Endodermal cell (in vitro differentiated cells): ENCODE data around the gene UBN1. TPM values are rescaled to one million over a fixed set of nuclear protein-coding genes. Genes with fewer than 3 reads are reported as not detected.

Source experiments
- DNase-seq: peaks from one replicate; pipeline ENCODE4 v3.0.0-alpha.2; 2017
- H3K27ac ChIP-seq: 2 replicates; pipeline ENCODE4 v1.5.1; 2013; ENCODE audit warnings: mild to moderate bottlenecking, low read depth, low read length, moderate library complexity
- H3K27me3 ChIP-seq: 2 replicates; pipeline ENCODE4 v1.6.1; 2013; ENCODE audit warnings: mild to moderate bottlenecking, low read length, moderate library complexity; ENCODE audit not compliant: insufficient read depth, control insufficient read depth, poor library complexity, severe bottlenecking
- H3K36me3 ChIP-seq: 2 replicates; pipeline ENCODE4 v1.7.0; 2013; ENCODE audit warnings: mild to moderate bottlenecking, low read length, moderate library complexity; ENCODE audit not compliant: control insufficient read depth, insufficient read depth
- H3K4me1 ChIP-seq: one replicate; pipeline ENCODE4 v1.7.0; 2013; ENCODE audit warnings: low read length; ENCODE audit not compliant: control insufficient read depth, insufficient read depth
- H3K4me3 ChIP-seq: 2 replicates; pipeline ENCODE4 v1.5.1; 2013; ENCODE audit warnings: mild to moderate bottlenecking, low read length, moderate library complexity
- H3K9ac ChIP-seq: 2 replicates; pipeline ENCODE4 v1.6.1; 2013; ENCODE audit warnings: mild to moderate bottlenecking, low read length, moderate library complexity; ENCODE audit not compliant: poor library complexity, severe bottlenecking; ENCODE audit errors: extremely low read depth
- H3K9me3 ChIP-seq: 2 replicates; pipeline ENCODE4 v1.6.1; 2013; ENCODE audit warnings: mild to moderate bottlenecking, low read length, moderate library complexity; ENCODE audit not compliant: control insufficient read depth
- H3K27ac Mint-ChIP-seq: 2 replicates; pipeline ENCODE4 v1.8.0; 2020; ENCODE audit warnings: mixed read lengths
- H3K27me3 Mint-ChIP-seq: 2 replicates; pipeline ENCODE4 v1.8.0; 2021; ENCODE audit warnings: mild to moderate bottlenecking, mixed read lengths; ENCODE audit not compliant: insufficient read depth
- H3K36me3 Mint-ChIP-seq: 2 replicates; pipeline ENCODE4 v1.8.0; 2020; ENCODE audit warnings: low read depth, mixed read lengths
- H3K4me1 Mint-ChIP-seq: 2 replicates; pipeline ENCODE4 v1.8.0; 2020; ENCODE audit warnings: mixed read lengths
- H3K4me3 Mint-ChIP-seq: 2 replicates; pipeline ENCODE4 v1.8.0; 2020; ENCODE audit warnings: mild to moderate bottlenecking, moderate library complexity, mixed read lengths
- H3K9me3 Mint-ChIP-seq: 2 replicates; pipeline ENCODE4 v1.8.0; 2020; ENCODE audit warnings: mild to moderate bottlenecking, mixed read lengths
- WGBS, 2 experiments: methylation state at CpG; one replicate each; pipeline versions ENCODE4 v1.1.5 to v1.1.7; 2013; ENCODE audit warnings: missing lambda C conversion rate in 2 of 2, mixed read lengths in 1 of 2; ENCODE audit not compliant: insufficient coverage in 1 of 2, insufficient read length in 1 of 2; 5-methylcytosine and 5-hydroxymethylcytosine counted together
- total RNA-seq, 2 donors: library from RNA; stranded (reverse); fragmentation: NEBNext Ultra II Directional in 1 of 2; extraction: Animal tissue kit (Norgen Biotek cat#: 25700) in 1 of 2; gene quantifications; 2 replicates in 1 of 2; 3 replicates in 1 of 2; pipeline ENCODE4 v1.2.1, GENCODE V29; 2021
- TF ChIP-seq, protein P1 (sequence below): fragments of 200-600 bp; sonication (generic); conservative IDR thresholded peaks from 2 replicates; pipeline ENCODE4 v1.5.0; 2021; ENCODE audit warnings: antibody characterized with exemption, mild to moderate bottlenecking

The UBN1 gene
- total RNA-seq, 2 donors from 2014 or later, result 36.8 to 46.7 TPM

DNA sequence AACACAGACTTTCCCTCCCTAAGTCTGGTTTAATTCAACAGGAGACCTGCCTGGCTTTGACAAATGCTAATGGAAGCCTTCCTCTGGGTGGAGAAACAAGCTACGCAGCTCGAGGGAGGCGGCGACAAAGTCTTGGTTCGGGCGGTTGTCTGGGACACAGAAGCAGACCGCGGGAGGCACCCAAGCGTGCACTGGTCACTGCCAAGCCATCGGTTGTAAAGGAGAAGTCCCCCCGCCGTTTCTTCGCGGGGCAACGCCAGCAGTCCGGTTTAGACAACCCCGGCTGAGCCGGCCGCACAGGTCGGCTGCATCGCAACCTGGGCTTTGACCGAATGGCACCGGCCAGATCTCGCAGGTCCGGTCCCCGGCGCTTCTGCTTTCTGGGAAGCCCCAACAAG lies 779 bp upstream of the UBN1 start:
- Mint-ChIP-seq H3K27me3 (no peaks in the 10 kb centered on the region), H3K36me3 (peaks cover 34% of the 10 kb centered on the region), H3K4me1 (peaks cover 29% of the 10 kb centered on the region), H3K27ac (peak overlapping the region; percentile 94), H3K9me3 (no peaks in the 10 kb centered on the region), H3K4me3 (peak overlapping the region; percentile 76)
- H3K27ac ChIP-seq, result peak overlapping the region; percentile 87
- H3K9me3 ChIP-seq, result no peaks in the 10 kb centered on the region
- H3K4me1 ChIP-seq, result no peaks in the 10 kb centered on the region
- peak overlapping the region; percentile 98 for H3K4me3 ChIP-seq
- peak; percentile 76 for DNase-seq
- peaks cover 40% of the 10 kb centered on the region for H3K36me3 ChIP-seq
- 0 to 2% methylated on average over 8 to 27 of the region's 27 CpGs for WGBS, 2 experiments
- H3K27me3 ChIP-seq, result no peaks in the 10 kb centered on the region
- H3K9ac ChIP-seq, result peak overlapping the region; percentile 91
- TF ChIP-seq, protein P1, sequence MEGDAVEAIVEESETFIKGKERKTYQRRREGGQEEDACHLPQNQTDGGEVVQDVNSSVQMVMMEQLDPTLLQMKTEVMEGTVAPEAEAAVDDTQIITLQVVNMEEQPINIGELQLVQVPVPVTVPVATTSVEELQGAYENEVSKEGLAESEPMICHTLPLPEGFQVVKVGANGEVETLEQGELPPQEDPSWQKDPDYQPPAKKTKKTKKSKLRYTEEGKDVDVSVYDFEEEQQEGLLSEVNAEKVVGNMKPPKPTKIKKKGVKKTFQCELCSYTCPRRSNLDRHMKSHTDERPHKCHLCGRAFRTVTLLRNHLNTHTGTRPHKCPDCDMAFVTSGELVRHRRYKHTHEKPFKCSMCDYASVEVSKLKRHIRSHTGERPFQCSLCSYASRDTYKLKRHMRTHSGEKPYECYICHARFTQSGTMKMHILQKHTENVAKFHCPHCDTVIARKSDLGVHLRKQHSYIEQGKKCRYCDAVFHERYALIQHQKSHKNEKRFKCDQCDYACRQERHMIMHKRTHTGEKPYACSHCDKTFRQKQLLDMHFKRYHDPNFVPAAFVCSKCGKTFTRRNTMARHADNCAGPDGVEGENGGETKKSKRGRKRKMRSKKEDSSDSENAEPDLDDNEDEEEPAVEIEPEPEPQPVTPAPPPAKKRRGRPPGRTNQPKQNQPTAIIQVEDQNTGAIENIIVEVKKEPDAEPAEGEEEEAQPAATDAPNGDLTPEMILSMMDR, result no peak

DNA sequence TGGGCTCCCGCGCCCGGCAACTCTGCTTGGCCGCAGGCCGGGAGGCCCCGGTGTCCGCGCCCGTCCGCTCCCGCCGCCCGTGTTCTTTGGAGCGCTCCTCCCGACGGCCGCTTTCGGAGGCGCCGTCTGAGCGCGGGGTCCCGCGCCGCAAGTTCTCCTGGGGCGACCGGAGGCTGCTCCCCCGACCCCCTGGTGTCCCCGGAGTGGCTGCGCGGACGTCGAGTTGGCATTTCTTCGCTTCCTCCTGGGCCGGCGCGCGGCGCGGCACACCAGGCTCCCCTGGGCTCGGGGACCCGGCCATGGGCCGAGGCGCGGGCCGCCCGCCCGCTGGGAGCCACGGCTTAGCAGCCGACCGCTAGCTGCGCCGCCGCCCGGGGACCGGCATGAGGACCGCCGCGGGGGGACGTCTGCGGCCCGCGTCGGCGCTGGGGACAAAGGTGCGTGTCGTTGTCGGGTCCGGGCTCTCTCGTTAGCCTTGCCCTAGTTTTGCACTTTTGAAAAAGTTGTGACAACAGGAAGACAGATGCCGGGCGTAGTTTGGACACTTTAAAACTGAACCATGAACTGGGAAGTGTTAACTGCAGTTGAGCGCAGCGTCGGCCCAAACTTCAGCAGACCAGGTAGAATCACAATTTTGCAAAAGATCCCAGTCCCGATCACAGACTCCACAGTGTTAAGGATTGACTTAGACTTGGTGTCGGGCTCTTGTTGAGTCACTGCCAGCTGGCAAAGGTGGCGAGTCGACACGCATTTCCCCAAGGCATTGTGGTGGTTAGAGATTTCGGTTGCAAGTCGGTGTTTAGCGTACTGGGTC lies 700 bp downstream of the UBN1 start:
- H3K9ac ChIP-seq, result peak overlapping the region; percentile 91
- H3K4me3 ChIP-seq, result peak overlapping the region; percentile 89
- peaks cover 4% of the 10 kb centered on the region for H3K4me1 ChIP-seq
- no peaks in the 10 kb centered on the region for H3K27me3 Mint-ChIP-seq
- TF ChIP-seq, protein P1, result no peak
- H3K27ac ChIP-seq, result peak overlapping the region; percentile 74
- H3K9me3 ChIP-seq, result no peaks in the 10 kb centered on the region
- H3K36me3 Mint-ChIP-seq, result peaks cover 25% of the 10 kb centered on the region
- peak overlapping the region; percentile 91 for H3K27ac Mint-ChIP-seq
- peaks cover 29% of the 10 kb centered on the region for H3K36me3 ChIP-seq
- peak overlapping the region; percentile 76 for H3K4me3 Mint-ChIP-seq
- DNase-seq, result peak; percentile 61
- H3K4me1 Mint-ChIP-seq, result peaks cover 36% of the 10 kb centered on the region
- H3K27me3 ChIP-seq, result no peaks in the 10 kb centered on the region
- H3K9me3 Mint-ChIP-seq, result no peaks in the 10 kb centered on the region
- 0% methylated on average over 50 to 83 of the region's 83 CpGs for WGBS, 2 experiments

DNA sequence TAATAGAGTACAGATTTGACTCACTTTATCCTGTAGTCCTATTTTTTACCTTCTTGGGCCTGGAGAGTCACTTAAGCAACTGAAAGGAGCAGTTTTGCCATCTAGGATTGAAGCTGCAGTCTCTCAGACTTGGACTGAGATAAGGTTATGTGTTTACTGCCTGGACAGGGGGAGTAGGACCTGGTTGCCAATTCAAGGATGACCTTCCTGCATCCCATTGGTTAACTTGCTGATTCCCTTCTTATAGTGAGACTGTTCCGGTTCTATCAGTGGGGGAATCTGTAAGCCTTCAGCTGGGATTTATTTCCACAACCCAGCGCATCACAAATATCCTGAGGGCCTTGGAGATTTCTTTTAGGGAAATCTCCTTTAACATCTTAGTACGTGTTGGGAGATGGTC lies 2.9 kb downstream of the UBN1 start:
- H3K9ac ChIP-seq, result no peak overlapping the region
- H3K9me3 ChIP-seq, result no peaks in the 10 kb centered on the region
- H3K27ac ChIP-seq, result no peak overlapping the region
- Mint-ChIP-seq H3K36me3 (peaks cover 29% of the 10 kb centered on the region), H3K4me1 (peaks cover 36% of the 10 kb centered on the region), H3K27ac (peak overlapping the region; percentile 72), H3K9me3 (no peaks in the 10 kb centered on the region), H3K27me3 (no peaks in the 10 kb centered on the region), H3K4me3 (peak overlapping the region; percentile 76)
- H3K27me3 ChIP-seq, result no peaks in the 10 kb centered on the region
- TF ChIP-seq, protein P1, result no peak
- no peak for DNase-seq
- H3K4me3 ChIP-seq, result peak overlapping the region; percentile 89
- H3K4me1 ChIP-seq, result peaks cover 5% of the 10 kb centered on the region
- H3K36me3 ChIP-seq, result peaks cover 21% of the 10 kb centered on the region
- WGBS, 2 experiments, result 94 to 97% methylated on average over 3 of the region's 3 CpGs
